IMR-90 (cell line): ENCODE results near the gene VWDE. TPM values are rescaled to one million over a fixed set of nuclear protein-coding genes. Genes with fewer than 3 reads are reported as not detected.

Experiments used
- ATAC-seq: fragments of 200-7000 bp; cut with Tn5 transposase; 2 replicates; pipeline ENCODE4 v1.9.1; 2020; ENCODE audit warnings: low read depth, mild to moderate bottlenecking, moderate library complexity
- BruUV-seq: library from RNA; stranded (reverse); fragments of 400-500 nt; replicated peaks from 2 replicates; lab custom pipeline; 2021; lab: Mats Ljungman, UMichigan
- CTCF ChIA-PET: fragments of 300-600 bp; formaldehyde crosslinking; extraction: SDS; loops from one replicate; lab custom pipeline; 2021; ENCODE audit warnings: antibody characterized with exemption; lab: Yijun Ruan, JAX
- POLR2A ChIA-PET: fragments of 300-600 bp; sonication (Branson Sonifier 250); formaldehyde crosslinking; loops from one replicate; lab custom pipeline; 2022; ENCODE audit warnings: antibody characterized with exemption; ENCODE audit not compliant: unreplicated experiment; lab: Charles Lee
- DNase-seq: peaks from one replicate; pipeline ENCODE4 v3.0.0; 2013
- H2AFZ ChIP-seq: replicated peaks from 2 replicates; pipeline ENCODE3; 2013; ENCODE audit warnings: low read length, mild to moderate bottlenecking; ENCODE audit not compliant: poor library complexity
- H2AK5ac ChIP-seq: 2 replicates; pipeline ENCODE4 v1.6.1; 2013; ENCODE audit warnings: low read depth, low read length, inconsistent platforms
- H2AK9ac ChIP-seq: replicated peaks from 2 replicates; pipeline ENCODE3; 2013; ENCODE audit warnings: mild to moderate bottlenecking, low read depth, low read length, moderate library complexity; ENCODE audit not compliant: poor library complexity
- H2BK120ac ChIP-seq: 2 replicates; pipeline ENCODE4 v1.6.1; 2013; ENCODE audit warnings: low read depth, low read length, inconsistent platforms
- H2BK15ac ChIP-seq: 3 replicates; pipeline ENCODE4 v1.6.1; 2013; ENCODE audit warnings: low read depth, low read length, inconsistent platforms
- H2BK20ac ChIP-seq: 2 replicates; pipeline ENCODE4 v1.6.1; 2013; ENCODE audit warnings: low read depth, mild to moderate bottlenecking, inconsistent platforms, low read length, moderate library complexity
- H2BK5ac ChIP-seq: 2 replicates; pipeline ENCODE4 v1.6.1; 2013; ENCODE audit warnings: mild to moderate bottlenecking, low read depth, low read length, inconsistent platforms; ENCODE audit not compliant: poor library complexity, severe bottlenecking
- H3K14ac ChIP-seq: replicated peaks from 2 replicates; pipeline ENCODE4 v1.6.1; 2013; ENCODE audit warnings: low read depth, low read length, inconsistent platforms
- H3K18ac ChIP-seq: 2 replicates; pipeline ENCODE4 v1.6.1; 2013; ENCODE audit warnings: low read depth, low read length, control low read depth
- H3K23ac ChIP-seq: 2 replicates; pipeline ENCODE4 v1.6.1; 2013; ENCODE audit warnings: low read depth, low read length, inconsistent platforms
- H3K27ac ChIP-seq: 2 replicates; pipeline ENCODE4 v1.5.1; 2013; ENCODE audit warnings: mild to moderate bottlenecking, control low read depth, low read length; ENCODE audit not compliant: insufficient read depth
- H3K27me3 ChIP-seq: 2 replicates; pipeline ENCODE4 v1.6.1; 2013; ENCODE audit warnings: low read length; ENCODE audit not compliant: control insufficient read depth, insufficient read depth
- H3K36me3 ChIP-seq: 2 replicates; pipeline ENCODE4 v1.6.1; 2013; ENCODE audit warnings: low read length, mixed read lengths; ENCODE audit not compliant: control insufficient read depth, insufficient read depth
- H3K4ac ChIP-seq: 2 replicates; pipeline ENCODE4 v1.6.1; 2013; ENCODE audit warnings: low read depth, low read length, inconsistent platforms
- H3K4me1 ChIP-seq: 2 replicates; pipeline ENCODE4 v1.6.1; 2013; ENCODE audit warnings: low read length, mixed read lengths; ENCODE audit not compliant: control insufficient read depth, insufficient read depth
- H3K4me2 ChIP-seq: 2 replicates; pipeline ENCODE4 v1.6.1; 2013; ENCODE audit warnings: low read depth, mild to moderate bottlenecking, control low read depth, low read length, moderate library complexity
- H3K4me3 ChIP-seq: 2 replicates; pipeline ENCODE4 v1.5.1; 2013; ENCODE audit warnings: low read depth, mild to moderate bottlenecking, control low read depth, low read length, moderate library complexity; ENCODE audit not compliant: insufficient read depth
- H3K56ac ChIP-seq: 2 replicates; pipeline ENCODE4 v1.6.1; 2013; ENCODE audit warnings: low read length, inconsistent platforms; ENCODE audit not compliant: insufficient read depth; ENCODE audit errors: extremely low read depth
- H3K79me1 ChIP-seq, 2 experiments: 2 replicates each; pipeline ENCODE4 v1.6.1; 2013; ENCODE audit warnings: low read length in 2 of 2, inconsistent platforms in 1 of 2, low read depth in 1 of 2
- H3K9ac ChIP-seq: 2 replicates; pipeline ENCODE4 v1.6.1; 2013; ENCODE audit warnings: low read depth, low read length, control low read depth
- H3K9me1 ChIP-seq: 2 replicates; pipeline ENCODE4 v1.6.1; 2013; ENCODE audit warnings: low read length, inconsistent platforms; ENCODE audit not compliant: insufficient read depth
- H3K9me3 ChIP-seq: 2 replicates; pipeline ENCODE4 v1.6.1; 2013; ENCODE audit warnings: low read length; ENCODE audit not compliant: control insufficient read depth, insufficient read depth
- H4K20me1 ChIP-seq: 2 replicates; pipeline ENCODE4 v1.6.1; 2013; ENCODE audit warnings: low read length, inconsistent platforms; ENCODE audit not compliant: insufficient read depth
- H4K5ac ChIP-seq: 2 replicates; pipeline ENCODE4 v1.6.1; 2013; ENCODE audit warnings: mild to moderate bottlenecking, low read depth, low read length, control low read depth
- H4K8ac ChIP-seq, 2 experiments: 2 replicates each; pipeline ENCODE4 v1.6.1; 2013; ENCODE audit warnings: low read depth in 2 of 2, low read length in 2 of 2, control low read depth in 1 of 2, inconsistent platforms in 1 of 2
- H4K91ac ChIP-seq: 2 replicates; pipeline ENCODE4 v1.6.1; 2013; ENCODE audit warnings: low read depth, low read length, inconsistent platforms; ENCODE audit not compliant: insufficient read depth
- BHLHE40 ChIP-seq: fragments of 150-350 bp; IDR thresholded peaks from 2 replicates; pipeline ENCODE4 v1.6.1; 2016; ENCODE audit warnings: mild to moderate bottlenecking, low read depth, low read length
- CEBPB ChIP-seq: IDR thresholded peaks from 2 replicates; pipeline ENCODE4 v1.6.1; 2012; ENCODE audit warnings: low read depth, low read length, improper control_type of control experiment
- CHD1 ChIP-seq: IDR thresholded peaks from 2 replicates; pipeline ENCODE4 v1.6.1; 2012; ENCODE audit warnings: low read depth, low read length, improper control_type of control experiment
- FOS ChIP-seq: fragments of 150-350 bp; IDR thresholded peaks from 2 replicates; pipeline ENCODE4 v1.6.1; 2016; ENCODE audit warnings: low read depth, low read length
- MAFK ChIP-seq: IDR thresholded peaks from 2 replicates; pipeline ENCODE4 v1.6.1; 2012; ENCODE audit warnings: low read depth, low read length, improper control_type of control experiment
- MXI1 ChIP-seq: IDR thresholded peaks from 2 replicates; pipeline ENCODE4 v1.6.1; 2012; ENCODE audit warnings: low read depth, mild to moderate bottlenecking, low read length, moderate library complexity, borderline replicate concordance
- NFE2L2 ChIP-seq: fragments of 150-350 bp; IDR thresholded peaks from 2 replicates; pipeline ENCODE4 v1.6.1; 2016; ENCODE audit warnings: low read depth, mild to moderate bottlenecking, low read length
- POLR2A ChIP-seq: IDR thresholded peaks from 2 replicates; pipeline ENCODE4 v1.6.1; 2012; ENCODE audit warnings: mild to moderate bottlenecking, low read depth, low read length
- RAD21 ChIP-seq: IDR thresholded peaks from 2 replicates; pipeline ENCODE4 v1.6.1; 2012; ENCODE audit warnings: low read length, improper control_type of control experiment
- RCOR1 ChIP-seq: IDR thresholded peaks from 2 replicates; pipeline ENCODE4 v1.6.1; 2012; ENCODE audit warnings: mild to moderate bottlenecking, low read length, improper control_type of control experiment; ENCODE audit not compliant: insufficient replicate concordance
- RFX5 ChIP-seq: IDR thresholded peaks from 2 replicates; pipeline ENCODE4 v1.8.0; 2012; ENCODE audit warnings: low read depth, mild to moderate bottlenecking, low read length, moderate library complexity
- SMC3 ChIP-seq: fragments of 150-350 bp; IDR thresholded peaks from 2 replicates; pipeline ENCODE4 v1.6.1; 2016; ENCODE audit warnings: low read depth, mild to moderate bottlenecking, antibody characterized with exemption, low read length, moderate library complexity
- WGBS, 2 experiments: methylation state at CpG; one replicate each; pipeline versions ENCODE4 v1.1.5 to v1.1.7; 2013; ENCODE audit warnings: missing lambda C conversion rate in 2 of 2; ENCODE audit not compliant: insufficient read length in 1 of 2; ENCODE audit errors: extremely low coverage in 2 of 2; 5-methylcytosine and 5-hydroxymethylcytosine counted together
- dilution Hi-C: fragments of 300-500 bp; cut with HindIII; formaldehyde crosslinking; loops from one replicate; pipeline ENCODE4 v1.14.3; 2018; ENCODE audit warnings: low sequenced_read_pairs; ENCODE audit not compliant: unreplicated experiment
- in situ Hi-C: fragments of 300-500 bp; cut with MboI; formaldehyde crosslinking; loops from 3 replicates; pipeline ENCODE4 v1.14.3; 2019; ENCODE audit warnings: low sequenced_read_pairs, inconsistent platforms, mixed read lengths
- intact Hi-C: fragments of 100-400 bp; cut with micrococcal nuclease; formaldehyde crosslinking; loops from 2 replicates; pipeline ENCODE4 v1.10.0; 2022
- polyA plus RNA-seq, 3 experiments: library from polyadenylated mRNA; depleted of rRNA; stranded (reverse); fragments of >200 nt; gene quantifications; 2 replicates each; pipeline ENCODE4 v1.2.3, GENCODE V29; 2012; ENCODE audit warnings: low replicate concordance in 1 of 3
- total RNA-seq: library from RNA; depleted of rRNA; stranded (reverse); fragments of >200 nt; gene quantifications from 2 replicates; pipeline ENCODE4 v1.2.3, GENCODE V29; 2012
- TF ChIP-seq, protein P1 (sequence below): conservative IDR thresholded peaks from 2 replicates; pipeline ENCODE4 v1.5.1; 2012; ENCODE audit warnings: mild to moderate bottlenecking, low read depth, low read length, improper control_type of control experiment
- TF ChIP-seq, protein P2 (sequence below): fragments of 150-350 bp; IDR thresholded peaks from 2 replicates; pipeline ENCODE4 v1.6.1; 2017; ENCODE audit warnings: mild to moderate bottlenecking, antibody characterized with exemption, low read length, low read depth
- TF ChIP-seq, protein P3 (sequence below): fragments of 150-350 bp; IDR thresholded peaks from 2 replicates; pipeline ENCODE4 v1.6.1; 2016; ENCODE audit warnings: low read depth, mild to moderate bottlenecking, low read length, moderate library complexity, borderline replicate concordance

The VWDE gene
- total and polyA plus RNA-seq, 2 of the 4 experiments (the other 2 are of a cell fraction), result 0.05 to 0.18 TPM

DNA sequence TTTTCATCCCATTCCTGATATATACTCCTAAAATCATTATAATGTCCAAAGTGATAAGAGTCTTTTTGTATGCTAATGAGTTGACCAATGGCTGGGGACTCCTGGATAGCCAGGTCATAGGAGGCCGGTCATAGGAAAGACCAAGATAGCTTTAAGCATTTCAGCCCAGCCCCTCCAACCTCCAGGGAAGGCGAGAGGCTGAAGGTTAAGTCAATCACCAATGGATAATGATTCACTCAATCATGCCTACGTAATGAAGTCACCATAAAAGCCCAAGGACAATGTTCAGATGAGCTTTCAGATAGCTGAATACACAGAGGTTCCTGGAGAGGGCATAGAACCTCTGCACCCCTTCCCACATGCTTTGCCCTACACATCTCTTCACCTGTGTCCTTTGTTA is 75.7 kb downstream of the VWDE start:
- Histone ChIP-seq H2BK20ac (no peak overlapping the region), H4K5ac (no peak overlapping the region), H3K56ac (no peak overlapping the region), H4K20me1 (no peaks in the 10 kb centered on the region), H2BK15ac (no peak overlapping the region), H2BK120ac (no peak overlapping the region), H3K36me3 (no peaks in the 10 kb centered on the region), H4K91ac (no peak overlapping the region), H3K9me1 (no peaks in the 10 kb centered on the region), H2AK5ac (no peak overlapping the region), H2BK5ac (no peak overlapping the region), H3K4ac (no peak overlapping the region), H3K9ac (no peak overlapping the region), H4K8ac (no peak overlapping the region), H2AFZ (no peak overlapping the region), H3K4me3 (no peak overlapping the region), H3K79me1 (no peaks in the 10 kb centered on the region), H3K27me3 (no peaks in the 10 kb centered on the region), H3K18ac (no peak overlapping the region), H3K23ac (no peak overlapping the region), H3K14ac (no peak overlapping the region), H3K27ac (no peak overlapping the region), H3K4me1 (no peaks in the 10 kb centered on the region), H3K4me2 (no peak overlapping the region), H2AK9ac (no peak overlapping the region), H3K9me3 (no peaks in the 10 kb centered on the region)
- TF ChIP-seq, protein P1, sequence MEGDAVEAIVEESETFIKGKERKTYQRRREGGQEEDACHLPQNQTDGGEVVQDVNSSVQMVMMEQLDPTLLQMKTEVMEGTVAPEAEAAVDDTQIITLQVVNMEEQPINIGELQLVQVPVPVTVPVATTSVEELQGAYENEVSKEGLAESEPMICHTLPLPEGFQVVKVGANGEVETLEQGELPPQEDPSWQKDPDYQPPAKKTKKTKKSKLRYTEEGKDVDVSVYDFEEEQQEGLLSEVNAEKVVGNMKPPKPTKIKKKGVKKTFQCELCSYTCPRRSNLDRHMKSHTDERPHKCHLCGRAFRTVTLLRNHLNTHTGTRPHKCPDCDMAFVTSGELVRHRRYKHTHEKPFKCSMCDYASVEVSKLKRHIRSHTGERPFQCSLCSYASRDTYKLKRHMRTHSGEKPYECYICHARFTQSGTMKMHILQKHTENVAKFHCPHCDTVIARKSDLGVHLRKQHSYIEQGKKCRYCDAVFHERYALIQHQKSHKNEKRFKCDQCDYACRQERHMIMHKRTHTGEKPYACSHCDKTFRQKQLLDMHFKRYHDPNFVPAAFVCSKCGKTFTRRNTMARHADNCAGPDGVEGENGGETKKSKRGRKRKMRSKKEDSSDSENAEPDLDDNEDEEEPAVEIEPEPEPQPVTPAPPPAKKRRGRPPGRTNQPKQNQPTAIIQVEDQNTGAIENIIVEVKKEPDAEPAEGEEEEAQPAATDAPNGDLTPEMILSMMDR, result no peak
- TF ChIP-seq CHD1 (no peak), RAD21 (no peak), NFE2L2 (no peak), MAFK (no peak), RFX5 (no peak), FOS (no peak), BHLHE40 (no peak), SMC3 (no peak), POLR2A (no peak), MXI1 (no peak), CEBPB (no peak), RCOR1 (no peak)
- TF ChIP-seq, protein P2, sequence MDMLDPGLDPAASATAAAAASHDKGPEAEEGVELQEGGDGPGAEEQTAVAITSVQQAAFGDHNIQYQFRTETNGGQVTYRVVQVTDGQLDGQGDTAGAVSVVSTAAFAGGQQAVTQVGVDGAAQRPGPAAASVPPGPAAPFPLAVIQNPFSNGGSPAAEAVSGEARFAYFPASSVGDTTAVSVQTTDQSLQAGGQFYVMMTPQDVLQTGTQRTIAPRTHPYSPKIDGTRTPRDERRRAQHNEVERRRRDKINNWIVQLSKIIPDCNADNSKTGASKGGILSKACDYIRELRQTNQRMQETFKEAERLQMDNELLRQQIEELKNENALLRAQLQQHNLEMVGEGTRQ, result no peak
- TF ChIP-seq, protein P3, sequence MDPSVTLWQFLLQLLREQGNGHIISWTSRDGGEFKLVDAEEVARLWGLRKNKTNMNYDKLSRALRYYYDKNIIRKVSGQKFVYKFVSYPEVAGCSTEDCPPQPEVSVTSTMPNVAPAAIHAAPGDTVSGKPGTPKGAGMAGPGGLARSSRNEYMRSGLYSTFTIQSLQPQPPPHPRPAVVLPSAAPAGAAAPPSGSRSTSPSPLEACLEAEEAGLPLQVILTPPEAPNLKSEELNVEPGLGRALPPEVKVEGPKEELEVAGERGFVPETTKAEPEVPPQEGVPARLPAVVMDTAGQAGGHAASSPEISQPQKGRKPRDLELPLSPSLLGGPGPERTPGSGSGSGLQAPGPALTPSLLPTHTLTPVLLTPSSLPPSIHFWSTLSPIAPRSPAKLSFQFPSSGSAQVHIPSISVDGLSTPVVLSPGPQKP, result no peak
- POLR2A ChIA-PET, result no interaction called here
- no CpG with 5 or more reads among the region's 3 CpGs for WGBS, 2 experiments
- dilution Hi-C loops (no loop called here), in situ Hi-C loops (no loop called here), intact Hi-C loops (no loop called here)
- no TSS peak for BruUV-seq
- CTCF ChIA-PET, result no interaction called here
- ATAC-seq (no peak), DNase-seq (no peak)
